GM11168 (cell line): Measurements from ENCODE around the gene RASGRP1.
"Not testable (repeated sequence)": the region's sequence is repeated elsewhere in the genome, so short reads cannot be mapped to it uniquely, and the experiment has no call there.

Experiments used
- in situ Hi-C: fragments of 300-500 bp; cut with MboI; formaldehyde crosslinking; loops from one replicate; pipeline ENCODE4 v1.12.0; 2022; ENCODE audit warnings: low sequenced_read_pairs; ENCODE audit not compliant: unreplicated experiment

Gene RASGRP1

DNA sequence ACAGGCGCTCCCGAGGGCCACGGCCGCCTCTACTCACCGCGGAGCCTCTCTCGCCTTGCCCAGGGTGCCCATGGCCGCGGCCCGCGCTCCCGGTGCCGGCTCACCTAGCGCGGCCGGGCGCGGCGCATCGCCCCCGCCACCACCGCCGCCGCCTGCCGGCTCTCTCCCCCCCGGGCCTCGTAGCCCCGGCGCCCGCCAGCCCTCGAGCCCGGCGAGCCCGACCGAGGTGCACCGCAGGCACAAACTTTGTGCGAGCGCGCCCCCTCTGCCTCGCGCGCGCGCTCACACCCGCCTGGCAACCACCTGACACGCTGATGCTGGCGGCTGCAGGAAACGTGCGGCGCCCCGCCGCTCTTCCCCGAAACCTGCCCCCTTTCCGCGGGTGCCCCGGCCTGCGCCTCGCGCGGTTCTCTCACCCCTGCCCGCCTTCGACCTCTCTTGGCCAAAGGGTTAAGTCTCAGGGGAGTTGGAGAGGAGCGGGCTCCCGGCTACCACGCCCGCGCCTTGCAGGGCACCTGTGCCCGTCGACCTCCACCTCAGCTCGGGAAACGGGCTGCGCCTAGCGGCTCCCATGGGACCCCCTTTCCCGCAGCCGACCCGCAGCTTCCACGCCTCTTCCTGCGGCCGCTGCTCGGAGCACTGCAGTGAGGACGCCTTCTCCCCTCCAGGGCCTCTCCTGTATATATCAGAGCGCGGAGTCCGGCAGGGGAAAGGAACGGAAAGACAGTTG is at the start of gene RASGRP1:
Gene RASGRP1 (minus strand): TSS at position 258 of the 730 bp plus-strand sequence. CDS start 186 bp downstream, at position 72.
- in situ Hi-C loops, result loop anchor here (5.0 kb wide), 1 partner anchor 113 kb away; no protein-coding TSS in a partner anchor

- in situ Hi-C loops, result no loop called here
Observed at GRCh38 chr15:38613085-38613484, 48.5 kb upstream of the RASGRP1 start.

GRCh38 chr15:38612159-38612863 is 47.7 kb upstream of the RASGRP1 start:
- in situ Hi-C loops, result no loop called here

- in situ Hi-C loops, result no loop called here
Observed at GRCh38 chr15:38611228-38611627, 46.6 kb upstream of the RASGRP1 start.

DNA sequence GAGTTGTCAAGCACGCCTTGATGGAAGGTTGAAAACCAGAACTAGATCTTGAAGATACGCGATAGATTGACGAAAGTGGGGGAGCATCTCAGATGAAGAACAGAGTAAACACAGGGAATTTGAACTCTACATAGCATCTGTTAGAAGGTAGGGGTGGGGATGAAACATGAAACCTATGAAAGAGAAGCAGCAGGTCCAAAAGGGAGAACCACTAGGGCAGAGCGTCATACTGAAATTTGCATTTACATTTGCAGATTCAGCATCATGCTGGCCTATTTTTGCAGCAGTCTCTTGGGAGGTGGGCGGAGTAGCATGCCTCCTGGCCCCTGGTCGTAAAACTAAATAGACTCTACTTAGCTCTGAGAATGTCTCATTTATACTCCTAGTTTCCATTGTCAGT is 46.1 kb upstream of the RASGRP1 start:
- in situ Hi-C loops, result no loop called here

- in situ Hi-C loops, result no loop called here
Observed at GRCh38 chr15:38609097-38609738, 44.6 kb upstream of the RASGRP1 start.

DNA sequence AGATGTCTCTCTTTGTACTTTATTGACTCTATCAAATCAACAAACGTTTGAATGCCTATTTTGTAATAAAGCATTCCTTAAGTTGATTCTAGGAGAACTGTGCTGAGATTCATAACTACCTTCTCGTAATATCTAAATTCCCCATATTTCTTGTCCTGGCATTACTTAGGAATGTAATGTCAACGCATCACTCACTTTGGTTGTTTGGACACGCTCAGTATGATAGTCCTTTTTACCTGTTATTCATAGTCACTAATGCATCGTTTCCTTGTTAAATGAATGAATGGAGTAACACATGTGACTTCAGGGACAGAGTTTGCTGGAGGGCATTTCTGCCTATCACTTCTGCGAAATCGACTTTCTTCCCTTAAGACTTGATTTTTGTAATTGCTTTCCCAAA is 44.1 kb upstream of the RASGRP1 start:
- in situ Hi-C loops, result no loop called here

- in situ Hi-C loops, result no loop called here
Observed at GRCh38 chr15:38605744-38606143, 41.1 kb upstream of the RASGRP1 start.

DNA sequence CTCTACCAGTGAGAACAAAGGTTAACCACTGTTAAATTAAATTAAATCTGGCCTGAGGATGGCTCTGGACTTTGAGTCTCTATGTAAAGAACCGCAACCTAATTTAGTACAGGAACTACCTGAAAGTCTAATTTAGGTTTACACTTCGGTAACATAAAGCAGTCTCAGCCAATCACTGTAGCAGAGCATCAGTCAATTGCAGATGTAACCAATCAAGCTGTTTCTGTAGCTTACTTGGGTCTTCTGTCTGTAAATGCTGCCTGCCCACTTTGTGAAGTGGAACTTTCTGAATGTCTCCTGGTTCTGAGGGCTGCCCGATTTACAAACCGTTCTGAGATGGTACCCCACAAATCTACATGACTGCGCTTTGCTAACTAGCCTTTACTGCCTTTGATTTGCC is 39.1 kb upstream of the RASGRP1 start:
- in situ Hi-C loops, result no loop called here

DNA sequence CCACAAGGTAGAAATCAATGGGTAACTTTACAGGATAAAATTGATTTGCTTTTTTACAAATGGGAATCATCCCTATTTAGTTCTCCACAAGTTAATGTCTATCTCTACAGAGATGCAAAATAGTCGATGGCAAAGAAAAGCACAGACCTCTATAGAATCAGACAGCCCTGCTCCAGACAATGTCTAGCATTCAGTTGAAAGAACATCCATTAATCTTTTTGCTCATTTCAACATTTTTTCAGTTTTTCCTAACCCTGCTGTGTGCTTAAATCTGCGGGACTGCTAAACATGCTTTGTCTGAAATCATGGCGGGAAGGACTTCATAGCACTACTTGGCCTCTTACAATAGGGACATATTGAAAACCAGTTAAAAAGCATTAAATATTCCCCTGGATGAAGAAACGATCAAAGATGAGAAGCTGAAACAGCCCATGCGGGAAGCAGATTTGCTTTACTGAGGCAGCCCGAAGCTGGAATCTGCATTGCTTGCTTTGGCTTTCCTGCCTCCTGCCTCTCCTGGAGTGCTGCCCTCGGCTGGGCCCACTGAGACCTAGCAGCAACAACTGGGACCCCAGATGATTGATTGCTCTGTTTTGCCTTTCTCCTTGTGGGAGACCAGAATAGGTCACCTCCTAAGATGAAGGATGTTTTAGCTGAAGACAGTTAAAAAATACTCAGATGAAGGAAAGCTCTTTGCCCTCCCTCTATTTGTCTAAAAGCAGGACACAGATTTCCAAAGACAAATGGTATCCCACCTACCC is 38.5 kb upstream of the RASGRP1 start:
- in situ Hi-C loops, result no loop called here

- in situ Hi-C loops, result no loop called here
Observed at GRCh38 chr15:38600236-38600635, 35.6 kb upstream of the RASGRP1 start.

DNA sequence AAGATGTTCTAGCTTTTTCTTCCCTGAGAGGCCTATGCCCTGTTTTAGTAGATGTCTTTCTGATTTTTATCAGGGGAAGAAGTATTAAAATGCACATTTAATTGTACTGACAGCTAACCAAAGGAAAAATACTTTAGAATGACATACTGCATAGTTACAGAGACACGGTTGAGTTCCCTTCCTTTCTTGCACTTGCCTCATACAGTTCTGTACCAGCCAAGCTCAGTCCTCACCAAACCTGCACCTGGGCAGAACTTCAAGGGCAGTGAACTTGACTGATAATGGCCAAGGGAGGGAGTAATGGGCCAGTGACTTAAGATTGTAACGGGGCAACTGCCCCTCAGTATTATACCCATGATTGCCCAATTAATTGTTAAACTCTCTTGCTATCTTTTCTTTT is 34.1 kb upstream of the RASGRP1 start:
- in situ Hi-C loops, result no loop called here

- in situ Hi-C loops, result no loop called here
Observed at GRCh38 chr15:38597219-38597800, 32.7 kb upstream of the RASGRP1 start.

- in situ Hi-C loops, result no loop called here
Observed at GRCh38 chr15:38593524-38593923, 28.9 kb upstream of the RASGRP1 start.

GRCh38 chr15:38589502-38589901 is 24.9 kb upstream of the RASGRP1 start:
- in situ Hi-C loops, result no loop called here

DNA sequence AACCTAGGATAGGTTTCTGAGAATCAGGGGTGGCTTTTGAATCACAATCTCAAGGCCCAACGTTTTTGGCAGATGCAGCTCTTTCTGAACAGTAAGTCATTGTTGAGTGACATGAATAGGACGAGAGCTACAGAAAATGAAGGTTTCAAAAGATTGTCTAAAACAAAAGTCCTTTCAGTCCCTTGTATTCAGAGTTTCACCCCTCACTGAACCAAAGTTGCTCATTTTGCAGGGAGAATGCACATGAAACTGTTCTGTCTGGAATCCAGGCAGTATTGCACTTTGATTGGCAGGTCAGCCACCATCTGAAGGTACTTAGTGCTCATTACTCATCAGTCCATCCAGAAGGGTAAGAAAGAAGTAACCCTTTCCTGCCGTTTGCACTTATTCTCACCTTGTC is 24.1 kb upstream of the RASGRP1 start:
- in situ Hi-C loops, result no loop called here

GRCh38 chr15:38587214-38587613 is 22.6 kb upstream of the RASGRP1 start:
- in situ Hi-C loops, result no loop called here

- in situ Hi-C loops, result not testable (repeated sequence)
Observed at GRCh38 chr15:38586005-38586404, 21.4 kb upstream of the RASGRP1 start.

DNA sequence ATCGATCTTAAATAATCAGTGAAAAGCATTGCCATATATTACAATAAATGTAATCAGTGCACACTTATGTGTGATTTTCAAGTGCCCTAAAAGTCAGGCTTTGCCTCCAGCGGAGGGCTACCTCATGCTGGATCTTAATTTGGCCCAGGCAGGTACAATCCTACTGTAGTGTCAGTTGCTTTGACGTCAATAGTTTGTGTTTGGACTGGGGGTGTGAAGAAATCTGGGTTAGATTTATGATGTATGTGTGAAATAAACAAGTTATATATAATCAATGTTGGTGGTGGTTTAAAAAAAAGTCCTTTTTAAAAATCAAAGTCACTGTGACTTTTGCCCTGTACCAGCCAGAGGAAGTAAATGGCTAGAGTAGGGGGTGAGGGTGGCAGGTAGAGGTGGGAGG is 14.0 kb upstream of the RASGRP1 start:
- in situ Hi-C loops, result no loop called here

DNA sequence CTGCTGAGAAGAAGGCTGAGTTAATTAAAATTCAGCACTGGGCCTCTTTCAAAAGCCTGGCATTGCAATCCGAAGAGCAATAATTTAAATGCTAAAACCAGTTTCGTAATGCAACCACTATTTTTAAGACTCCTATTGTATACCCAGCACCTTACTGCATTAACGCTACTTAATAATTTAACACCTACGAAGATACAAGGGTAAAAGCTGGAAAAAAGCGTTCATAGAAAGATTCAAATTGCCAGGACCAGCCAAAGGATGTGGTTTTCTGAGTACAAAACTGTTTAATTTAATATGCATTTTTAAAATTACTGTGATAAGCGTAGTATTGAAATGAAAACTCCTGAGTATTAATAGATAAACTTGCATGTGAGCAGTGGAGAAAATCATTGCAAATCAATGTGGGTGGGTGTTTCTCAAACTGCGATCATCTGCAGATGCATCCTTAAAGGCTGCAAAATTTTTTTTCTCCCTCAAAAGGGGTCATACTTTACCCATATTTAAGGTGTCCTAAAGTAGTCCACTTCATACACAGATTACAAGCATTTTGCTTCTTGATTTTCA is 12.9 kb upstream of the RASGRP1 start:
- in situ Hi-C loops, result no loop called here
